TTC549 (cell line): ENCODE data around the gene MB21D2.
"Not testable (repeated sequence)": the region's sequence is repeated elsewhere in the genome, so short reads cannot be mapped to it uniquely, and the experiment has no call there.

Experiments used
- FAIRE-seq: peaks from 2 replicates; lab custom pipeline; 2012; peaks lifted over from hg19 to GRCh38; lab: Jason Lieb, UNC

Gene MB21D2, protein sequence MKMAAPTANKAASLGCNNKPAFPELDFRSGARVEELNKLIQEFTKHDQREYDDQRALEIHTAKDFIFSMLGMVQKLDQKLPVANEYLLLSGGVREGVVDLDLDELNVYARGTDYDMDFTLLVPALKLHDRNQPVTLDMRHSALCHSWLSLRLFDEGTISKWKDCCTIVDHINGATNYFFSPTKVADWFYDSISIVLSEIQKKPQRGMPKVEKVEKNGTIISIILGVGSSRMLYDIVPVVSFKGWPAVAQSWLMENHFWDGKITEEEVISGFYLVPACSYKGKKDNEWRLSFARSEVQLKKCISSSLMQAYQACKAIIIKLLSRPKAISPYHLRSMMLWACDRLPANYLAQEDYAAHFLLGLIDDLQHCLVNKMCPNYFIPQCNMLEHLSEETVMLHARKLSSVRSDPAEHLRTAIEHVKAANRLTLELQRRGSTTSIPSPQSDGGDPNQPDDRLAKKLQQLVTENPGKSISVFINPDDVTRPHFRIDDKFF

DNA sequence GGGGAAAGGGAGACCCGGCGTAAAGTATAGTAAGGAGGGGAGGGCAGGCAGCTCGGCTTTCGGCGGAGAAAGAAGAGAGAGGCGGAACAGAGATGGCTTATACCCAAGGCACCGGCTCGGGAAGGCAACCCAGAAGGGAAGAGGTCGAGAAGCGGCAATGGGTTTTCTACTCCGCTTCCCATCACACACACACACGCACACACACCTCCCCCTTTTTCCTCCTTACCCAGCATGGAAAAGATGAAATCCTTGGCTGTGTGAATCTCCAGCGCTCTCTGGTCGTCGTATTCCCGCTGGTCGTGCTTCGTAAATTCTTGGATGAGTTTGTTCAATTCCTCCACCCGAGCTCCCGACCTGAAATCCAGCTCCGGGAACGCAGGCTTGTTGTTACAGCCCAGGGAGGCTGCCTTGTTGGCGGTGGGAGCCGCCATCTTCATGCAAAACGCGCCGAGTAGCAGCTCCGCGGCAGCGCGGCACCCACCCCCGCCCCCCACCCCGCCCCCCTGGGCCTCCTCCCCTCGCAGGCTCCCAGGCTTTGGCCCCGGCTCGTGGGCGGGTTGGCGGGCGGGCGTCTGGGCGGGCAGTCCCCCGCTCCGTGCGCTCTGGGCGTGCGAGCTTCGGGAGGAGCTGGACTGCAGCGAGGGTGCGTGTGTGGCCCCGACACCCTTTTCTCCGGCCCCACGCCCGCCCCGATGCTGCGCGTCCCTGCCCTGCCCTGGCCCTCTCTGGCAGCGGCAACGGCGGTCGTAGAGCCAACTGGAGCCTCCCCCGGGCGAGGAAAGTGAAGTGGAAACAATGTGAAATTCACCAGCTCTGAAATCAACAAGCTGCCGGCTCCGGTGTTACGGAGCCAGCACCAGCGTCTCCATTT lies at the start of gene MB21D2:
Gene MB21D2 (minus strand): TSS at position 453 of the 871 bp plus-strand sequence. CDS start 16 bp downstream, at position 437.
- FAIRE-seq: no peak

GRCh38 chr3:192964959-192965719 lies 47.5 kb upstream of the MB21D2 start:
- FAIRE-seq: not testable (repeated sequence)

- no peak for FAIRE-seq
These were observed 42.1 kb upstream of the MB21D2 start for GRCh38 chr3:192959773-192960172.

GRCh38 chr3:192958219-192958872 lies 40.7 kb upstream of the MB21D2 start:
- FAIRE-seq: no peak

GRCh38 chr3:192957441-192958021 lies 39.9 kb upstream of the MB21D2 start:
- FAIRE-seq: no peak

DNA sequence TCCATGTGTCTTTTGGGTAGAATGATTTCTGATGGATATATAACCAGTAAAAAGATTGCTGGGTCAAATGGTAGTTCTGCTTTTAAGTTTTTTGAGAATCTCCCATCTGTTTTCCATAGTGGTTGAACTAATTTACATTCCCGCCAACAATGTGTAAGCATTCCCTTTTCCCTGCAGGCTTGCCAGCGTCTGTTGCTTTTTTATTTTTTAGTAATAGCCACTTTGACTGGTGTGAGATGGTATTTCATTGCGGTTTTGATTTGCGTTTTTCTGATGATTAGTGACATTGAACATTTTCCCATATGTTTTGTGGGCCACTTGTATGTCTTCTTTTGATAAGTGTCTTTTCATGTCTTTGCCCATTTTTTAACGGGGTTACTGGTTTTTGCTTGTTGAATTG lies 36.3 kb upstream of the MB21D2 start:
- FAIRE-seq: no peak

- no peak for FAIRE-seq
These were observed 29.8 kb upstream of the MB21D2 start for GRCh38 chr3:192947421-192947820.

DNA sequence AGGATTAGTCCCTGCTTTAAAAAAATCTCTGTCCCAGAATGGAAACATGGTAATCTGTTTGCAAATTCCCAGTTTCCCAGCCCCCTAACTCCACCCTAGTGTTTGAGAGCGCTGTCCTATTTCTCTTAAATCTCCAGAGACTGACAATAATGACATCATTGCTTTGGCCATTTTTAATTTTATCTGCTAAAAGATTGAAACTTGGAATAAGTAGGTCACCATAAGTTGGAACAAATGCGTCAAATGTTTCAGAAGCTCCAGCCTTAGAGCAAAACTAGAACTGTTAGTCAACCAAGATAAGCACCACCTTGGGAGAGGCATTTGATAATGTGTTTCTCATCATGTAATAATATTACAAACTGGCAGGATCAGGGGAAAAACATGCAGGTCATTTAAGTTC lies 25.7 kb upstream of the MB21D2 start:
- no peak for FAIRE-seq

DNA sequence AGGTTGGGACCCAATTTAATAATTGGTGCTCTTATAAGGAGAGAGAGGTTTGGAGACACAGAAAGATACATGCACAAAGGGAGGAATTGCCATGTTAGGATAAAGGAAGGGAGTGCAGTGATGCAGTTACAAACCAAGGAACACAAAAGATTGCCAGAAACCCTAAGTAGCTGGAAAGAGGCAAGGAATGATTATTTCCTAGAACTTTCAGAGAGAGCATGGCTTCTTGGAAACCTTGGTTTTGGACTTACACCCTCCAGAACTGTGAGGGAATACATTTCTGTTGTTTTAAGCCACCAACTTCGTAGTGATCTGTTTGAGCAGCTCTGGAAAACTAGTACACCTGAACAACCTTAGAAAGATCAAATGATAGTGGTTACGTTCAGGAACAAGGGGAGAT lies 25.0 kb upstream of the MB21D2 start:
- FAIRE-seq: no peak

- FAIRE-seq: no peak
These were observed 22.5 kb upstream of the MB21D2 start for GRCh38 chr3:192940129-192940528.

DNA sequence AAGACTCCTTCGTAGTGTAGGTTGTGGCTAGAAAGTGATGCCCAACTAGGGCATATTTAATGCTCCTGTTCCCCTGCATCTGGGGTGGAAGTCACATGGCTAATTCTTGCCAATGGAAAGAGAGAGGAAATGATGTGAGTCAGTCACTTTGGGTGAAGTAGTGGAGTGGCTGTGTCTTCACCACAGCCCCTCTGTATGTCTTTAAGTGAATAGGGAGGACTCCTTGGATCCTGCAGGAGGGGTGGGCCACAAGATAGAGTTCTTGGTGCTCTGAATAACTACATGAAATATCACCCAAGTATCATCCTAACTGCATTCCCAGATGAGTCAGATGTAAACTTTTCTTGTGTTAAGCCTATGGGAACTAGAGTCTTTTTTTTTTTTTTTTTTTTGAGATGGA lies 17.8 kb upstream of the MB21D2 start:
- no peak for FAIRE-seq

GRCh38 chr3:192933779-192934460 lies 16.3 kb upstream of the MB21D2 start:
- no peak for FAIRE-seq

- FAIRE-seq: no peak
These were observed 15.6 kb upstream of the MB21D2 start for GRCh38 chr3:192933259-192933658.

DNA sequence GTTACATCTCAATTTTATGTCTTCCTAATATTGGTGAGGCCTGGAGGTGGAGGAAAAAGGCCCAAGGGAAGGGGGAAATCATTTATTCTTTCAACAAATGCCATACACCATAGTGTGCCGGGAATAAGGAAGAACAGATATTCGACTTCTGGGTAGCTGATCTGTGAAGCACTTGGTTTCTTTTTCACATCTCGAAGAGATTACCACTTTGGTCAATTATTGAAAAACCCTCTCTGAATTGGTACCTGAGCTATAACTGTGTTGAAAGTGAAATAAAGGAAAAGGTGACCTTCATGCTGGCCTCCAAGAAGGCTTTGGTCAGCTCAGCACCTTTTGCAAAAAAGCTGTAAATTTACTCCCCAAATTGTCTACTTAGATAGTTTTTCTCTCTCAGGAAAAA lies 14.2 kb upstream of the MB21D2 start:
- no peak for FAIRE-seq

GRCh38 chr3:192930577-192930976 lies 12.9 kb upstream of the MB21D2 start:
- no peak for FAIRE-seq

DNA sequence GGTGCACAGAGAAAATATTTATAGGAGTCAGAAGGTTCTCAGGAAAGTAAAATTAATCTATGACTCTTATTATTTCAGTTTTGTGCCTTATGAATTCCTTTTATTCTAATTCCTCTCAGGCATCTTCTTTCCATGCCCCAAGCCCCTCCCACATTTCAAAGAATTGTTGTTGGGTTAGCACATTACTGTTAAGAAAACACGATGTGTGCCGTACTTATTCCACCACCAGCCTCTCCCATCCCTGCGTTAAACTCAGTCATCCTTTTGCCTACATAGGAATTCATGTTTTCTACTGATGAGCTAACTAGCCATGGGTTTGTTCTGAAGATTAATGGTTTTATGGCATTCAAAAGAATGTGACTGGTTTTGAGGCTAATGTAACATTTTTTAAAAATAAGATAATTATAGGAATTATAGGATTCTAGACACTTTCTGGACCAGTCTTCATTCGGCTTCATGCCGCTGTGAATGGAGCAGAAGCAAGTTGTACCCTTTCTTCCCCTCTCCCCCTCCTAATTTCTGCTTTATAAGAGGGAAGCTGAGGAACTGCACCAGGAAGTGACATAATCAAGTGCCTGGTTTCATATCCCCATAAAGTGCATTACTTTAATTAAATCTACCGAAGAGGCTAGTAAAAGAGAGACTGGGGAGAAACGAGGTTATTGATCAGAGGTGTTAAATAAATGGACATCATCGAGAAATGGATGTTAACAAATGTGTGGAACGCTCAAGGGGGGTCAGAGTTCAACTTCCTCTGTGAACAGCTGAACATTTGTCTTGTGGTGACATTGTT lies 12.3 kb upstream of the MB21D2 start:
- FAIRE-seq: no peak

- FAIRE-seq: no peak
These were observed 11.5 kb upstream of the MB21D2 start for GRCh38 chr3:192929146-192929545.

- FAIRE-seq: no peak
These were observed 11.1 kb upstream of the MB21D2 start for GRCh38 chr3:192928720-192929119.

DNA sequence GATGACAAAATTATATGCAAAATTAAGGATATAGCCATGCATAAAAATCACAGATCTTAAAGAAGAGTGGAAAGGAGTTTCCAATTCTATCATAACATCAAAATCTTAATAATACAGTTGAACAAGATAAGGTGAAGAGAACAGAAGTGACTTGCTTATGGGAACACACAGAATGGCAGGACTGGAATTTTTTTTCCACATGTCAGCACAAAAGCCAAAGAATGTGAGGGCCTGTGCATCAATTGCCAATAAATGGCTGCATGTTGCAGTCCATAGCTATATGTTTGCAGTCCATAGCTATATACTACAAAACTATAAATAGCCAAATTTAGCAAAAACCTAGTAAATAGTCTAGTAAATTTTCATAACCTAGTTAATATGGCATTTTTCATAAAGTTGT lies 10.4 kb upstream of the MB21D2 start:
- FAIRE-seq: no peak

DNA sequence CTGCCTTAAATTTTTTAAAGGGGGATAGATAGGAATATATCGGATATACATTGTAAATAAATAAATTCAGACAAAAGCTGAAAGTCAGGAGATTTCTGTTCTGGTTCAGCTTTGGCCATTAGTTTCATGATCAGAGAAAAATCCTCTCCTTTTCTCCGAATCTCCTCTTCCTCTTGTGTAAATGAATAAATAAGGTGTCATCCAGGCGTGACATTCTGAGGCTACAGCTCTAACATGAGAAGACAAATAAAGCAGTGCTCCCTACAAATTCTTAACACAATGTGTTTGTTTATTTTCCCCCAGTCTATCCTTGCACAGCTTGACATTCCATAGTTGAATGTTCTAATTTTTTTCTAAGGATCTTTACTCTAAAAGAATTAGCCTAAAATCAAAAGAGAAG lies 9.4 kb upstream of the MB21D2 start:
- no peak for FAIRE-seq
